Astrocyte of the cerebellum (primary cell): ENCODE data around the gene TLR6.

ENCODE experiments used
- DNase-seq: peaks from one replicate; pipeline ENCODE4 v3.0.0-alpha.2; 2011; ENCODE audit warnings: low read depth
- H3K4me3 ChIP-seq: 2 replicates; pipeline ENCODE4 v1.5.1; 2011; ENCODE audit warnings: mild to moderate bottlenecking, low read depth, low read length, moderate library complexity
- CTCF ChIP-seq: IDR thresholded peaks from 2 replicates; pipeline ENCODE4 v1.5.1; 2012; ENCODE audit warnings: low read length, low read depth, moderate library complexity, mild to moderate bottlenecking; ENCODE audit errors: missing control alignments
- in situ Hi-C: cut with HindIII; loops from 2 replicates; pipeline ENCODE4 v1.10.0; 2017; ENCODE audit warnings: low sequenced_read_pairs

TLR6 gene

GRCh38 chr4:38856524-38857337, at the start of gene TLR6:
TLR6 (minus strand) TSS chr4:38856817; CDS start chr4:38829473, 27,344 bp downstream.
- no peak within 1 kb of the TSS for H3K4me3 ChIP-seq
- peak; percentile 73 for TF ChIP-seq CTCF
- DNase-seq: no peak
- in situ Hi-C loops: no loop called here

- DNase-seq: no peak
- in situ Hi-C loops: no loop called here
- H3K4me3 ChIP-seq: no peak overlapping the region
- no peak for TF ChIP-seq CTCF
Observed at GRCh38 chr4:38905652-38906385, 49.2 kb upstream of the TLR6 start.

GRCh38 chr4:38904682-38905081, 48.1 kb upstream of the TLR6 start:
- in situ Hi-C loops: no loop called here
- no peak for TF ChIP-seq CTCF
- H3K4me3 ChIP-seq: no peak overlapping the region
- no peak for DNase-seq

- no peak overlapping the region for H3K4me3 ChIP-seq
- in situ Hi-C loops: no loop called here
- no peak for DNase-seq
- TF ChIP-seq CTCF: no peak
Observed at GRCh38 chr4:38904090-38904666, 47.6 kb upstream of the TLR6 start.

GRCh38 chr4:38902695-38903094, 46.1 kb upstream of the TLR6 start:
- TF ChIP-seq CTCF: no peak
- no peak overlapping the region for H3K4me3 ChIP-seq
- DNase-seq: no peak
- in situ Hi-C loops: no loop called here

- no peak for DNase-seq
- no peak for TF ChIP-seq CTCF
- in situ Hi-C loops: no loop called here
- H3K4me3 ChIP-seq: no peak overlapping the region
Observed at GRCh38 chr4:38902221-38902620, 45.6 kb upstream of the TLR6 start.
